H1 (cell line): ENCODE results near the gene OR3A2. TPM values are rescaled to one million over a fixed set of nuclear protein-coding genes. Genes with fewer than 3 reads are reported as not detected.
"Not testable (repeated sequence)": the region's sequence is repeated elsewhere in the genome, so short reads cannot be mapped to it uniquely, and the experiment has no call there.

Experiments used
- CTCF ChIA-PET: fragments of 300-600 bp; sonication (Branson Sonifier 250); formaldehyde crosslinking; loops from one replicate; lab custom pipeline; 2021; ENCODE audit not compliant: partially characterized antibody; lab: Charles Lee
- POLR2A ChIA-PET: fragments of 300-600 bp; sonication (Branson Sonifier 250); formaldehyde crosslinking; loops from one replicate; lab custom pipeline; 2021; ENCODE audit warnings: inconsistent platforms; ENCODE audit not compliant: partially characterized antibody; lab: Charles Lee
- DNase-seq, 2 experiments: peaks; one replicate each; pipeline versions ENCODE4 v3.0.0 to v3.0.0-alpha.2; 2010 to 2022; ENCODE audit warnings: low spot score in 2 of 2, low read depth in 1 of 2, mixed read lengths in 1 of 2
- FAIRE-seq: peaks from 2 replicates; lab custom pipeline; 2011; peaks lifted over from hg19 to GRCh38; lab: Jason Lieb, UNC
- H2AFZ ChIP-seq: 2 replicates; pipeline ENCODE4 v1.8.1; 2012; ENCODE audit warnings: low read length, inconsistent platforms
- H2AK5ac ChIP-seq: 2 replicates; pipeline ENCODE4 v1.6.1; 2013; ENCODE audit warnings: low read depth, low read length
- H2BK120ac ChIP-seq: replicated peaks from 2 replicates; pipeline ENCODE3; 2013; ENCODE audit warnings: low read depth, low read length, inconsistent platforms
- H2BK12ac ChIP-seq: 2 replicates; pipeline ENCODE4 v1.6.1; 2013; ENCODE audit warnings: low read depth, low read length
- H2BK15ac ChIP-seq: 2 replicates; pipeline ENCODE4 v1.6.1; 2013; ENCODE audit warnings: low read length
- H2BK20ac ChIP-seq: 2 replicates; pipeline ENCODE4 v1.6.1; 2013; ENCODE audit warnings: low read length
- H2BK5ac ChIP-seq: 2 replicates; pipeline ENCODE4 v1.6.1; 2013; ENCODE audit warnings: low read depth, low read length
- H3K14ac ChIP-seq: 2 replicates; pipeline ENCODE4 v1.6.1; 2013; ENCODE audit warnings: inconsistent platforms; ENCODE audit not compliant: insufficient read length
- H3K18ac ChIP-seq: 2 replicates; pipeline ENCODE4 v1.6.1; 2013; ENCODE audit warnings: low read length; ENCODE audit errors: extremely low read depth
- H3K23ac ChIP-seq: 2 replicates; pipeline ENCODE4 v1.6.1; 2013; ENCODE audit warnings: inconsistent platforms; ENCODE audit not compliant: insufficient read length
- H3K23me2 ChIP-seq: 2 replicates; pipeline ENCODE4 v1.6.1; 2013; ENCODE audit warnings: low read depth, low read length
- H3K27ac ChIP-seq: 2 replicates; pipeline ENCODE4 v1.6.1; 2011; ENCODE audit warnings: low read depth, low read length, inconsistent platforms
- H3K27me3 ChIP-seq, 4 experiments: replicated peaks in 1 of 4; 1 replicate in 1 of 4; 2 replicates in 3 of 4; pipeline versions ENCODE4 v1.6.1 to v1.8.1; 2011 to 2013; ENCODE audit warnings: low read length in 3 of 4, mild to moderate bottlenecking in 3 of 4, inconsistent platforms in 2 of 4, mixed read lengths in 2 of 4, moderate library complexity in 1 of 4; ENCODE audit not compliant: control insufficient read depth in 3 of 4, insufficient read depth in 3 of 4; ENCODE audit errors: extremely low read depth in 1 of 4
- H3K36me3 ChIP-seq, 4 experiments: 2 replicates each; pipeline versions ENCODE4 v1.6.1 to v1.8.1; 2011 to 2013; ENCODE audit warnings: mild to moderate bottlenecking in 4 of 4, low read length in 3 of 4, moderate library complexity in 2 of 4, control low read depth in 1 of 4, inconsistent platforms in 1 of 4; ENCODE audit not compliant: insufficient read depth in 4 of 4, control insufficient read depth in 2 of 4
- H3K4ac ChIP-seq: replicated peaks from 2 replicates; pipeline ENCODE3; 2013; ENCODE audit warnings: low read length, low read depth, mixed read lengths, inconsistent platforms; ENCODE audit not compliant: insufficient read length
- H3K4me1 ChIP-seq, 4 experiments: replicated peaks in 1 of 4; 1 replicate in 1 of 4; 2 replicates in 3 of 4; pipeline versions ENCODE4 v1.6.1 to v1.8.1; 2011 to 2013; ENCODE audit warnings: low read length in 3 of 4, inconsistent platforms in 2 of 4, mixed read lengths in 1 of 4; ENCODE audit not compliant: insufficient read depth in 4 of 4, control insufficient read depth in 3 of 4
- H3K4me2 ChIP-seq, 2 experiments: 2 replicates each; pipeline versions ENCODE4 v1.6.1 to v1.8.1; 2011 to 2013; ENCODE audit warnings: low read depth in 2 of 2, low read length in 2 of 2, control low read depth in 1 of 2, inconsistent platforms in 1 of 2, mild to moderate bottlenecking in 1 of 2; ENCODE audit not compliant: insufficient read depth in 1 of 2
- H3K4me3 ChIP-seq, 4 experiments: fragments of 200-600, 300-600 bp in 1 of 4; sonication (generic), shearing (Covaris generic), sonication (Bioruptor Twin) in 1 of 4; 2 replicates each; pipeline versions ENCODE4 v1.5.1 to v1.8.1; 2011 to 2016; ENCODE audit warnings: low read length in 4 of 4, low read depth in 3 of 4, control low read depth in 2 of 4, inconsistent platforms in 2 of 4, mild to moderate bottlenecking in 2 of 4, mixed read lengths in 1 of 4, moderate library complexity in 1 of 4; ENCODE audit not compliant: insufficient read depth in 2 of 4; ENCODE audit errors: extremely low read depth in 1 of 4
- H3K56ac ChIP-seq: replicated peaks from 2 replicates; pipeline ENCODE3; 2013; ENCODE audit warnings: low read depth, mild to moderate bottlenecking, mixed read lengths, low read length, inconsistent platforms; ENCODE audit not compliant: insufficient read length
- H3K79me1 ChIP-seq: 2 replicates; pipeline ENCODE4 v1.6.1; 2013; ENCODE audit warnings: low read depth, low read length, control low read depth
- H3K79me2 ChIP-seq, 2 experiments: 2 replicates each; pipeline versions ENCODE4 v1.6.1 to v1.8.1; 2012 to 2013; ENCODE audit warnings: low read length in 2 of 2, mild to moderate bottlenecking in 2 of 2, inconsistent platforms in 1 of 2; ENCODE audit not compliant: insufficient read depth in 2 of 2, control insufficient read depth in 1 of 2
- H3K9ac ChIP-seq, 4 experiments: replicated peaks in 1 of 4; 1 replicate in 1 of 4; 2 replicates in 3 of 4; pipeline versions ENCODE4 v1.6.1 to v1.8.1; 2011 to 2013; ENCODE audit warnings: low read depth in 3 of 4, low read length in 3 of 4, control low read depth in 2 of 4, mild to moderate bottlenecking in 2 of 4, moderate library complexity in 2 of 4, inconsistent platforms in 1 of 4; ENCODE audit errors: extremely low read depth in 1 of 4
- H3K9me3 ChIP-seq, 2 experiments: 2 replicates each; pipeline versions ENCODE4 v1.6.1 to v1.8.1; 2012 to 2013; ENCODE audit warnings: mild to moderate bottlenecking in 2 of 2, moderate library complexity in 2 of 2, control low read depth in 1 of 2, inconsistent platforms in 1 of 2, low read depth in 1 of 2, low read length in 1 of 2, mixed read lengths in 1 of 2; ENCODE audit not compliant: insufficient read depth in 2 of 2
- H4K20me1 ChIP-seq, 2 experiments: replicated peaks in 1 of 2; 2 replicates each; pipeline versions ENCODE3 to v1.8.1; 2011 to 2013; ENCODE audit warnings: inconsistent platforms in 2 of 2, low read length in 2 of 2, mild to moderate bottlenecking in 1 of 2; ENCODE audit not compliant: insufficient read depth in 2 of 2, control insufficient read depth in 1 of 2
- H4K5ac ChIP-seq: 2 replicates; pipeline ENCODE4 v1.6.1; 2013; ENCODE audit warnings: low read length, low read depth, mixed read lengths, inconsistent platforms; ENCODE audit not compliant: insufficient read length
- H4K8ac ChIP-seq: 2 replicates; pipeline ENCODE4 v1.8.0; 2013; ENCODE audit warnings: mild to moderate bottlenecking, moderate library complexity, low read length, inconsistent platforms; ENCODE audit not compliant: insufficient read depth; ENCODE audit errors: extremely low read depth
- H4K91ac ChIP-seq: replicated peaks from 2 replicates; pipeline ENCODE3; 2013; ENCODE audit warnings: low read length, mixed read lengths, inconsistent platforms; ENCODE audit not compliant: insufficient read length
- WGBS, 2 experiments: shearing (Covaris generic) in 1 of 2; methylation state at CpG; one replicate each; pipeline versions ENCODE4 v1.1.6 to v1.1.7; 2013 to 2015; ENCODE audit warnings: low lambda C conversion rate in 2 of 2, mixed read lengths in 2 of 2, inconsistent platforms in 1 of 2, low coverage in 1 of 2, missing lambda C conversion rate in 1 of 2; ENCODE audit not compliant: insufficient replicate concordance in 2 of 2, insufficient coverage in 1 of 2, insufficient read length in 1 of 2; ENCODE audit errors: extremely low coverage in 1 of 2, missing lambda C conversion rate in 1 of 2; 5-methylcytosine and 5-hydroxymethylcytosine counted together
- polyA plus RNA-seq, 7 experiments: library from polyadenylated mRNA; depleted of rRNA in 3 of 7; stranded (reverse) in 5 of 7; unstranded in 2 of 7; fragments of >200 nt in 5 of 7; fragments of 200-250 nt in 2 of 7; gene quantifications; 1 replicate in 5 of 7; 2 replicates in 1 of 7; 4 replicates in 1 of 7; pipeline versions ENCODE4 v1.2.1 to v1.2.3, GENCODE V29; 2011 to 2013; ENCODE audit warnings: missing spikeins in 2 of 7, mixed read lengths in 2 of 7
- total RNA-seq: library from RNA; stranded (reverse); fragmentation: NEBNext Ultra II Directional; extraction: Animal tissue kit (Norgen Biotek cat#: 25700); gene quantifications from 2 replicates; pipeline ENCODE4 v1.2.1, GENCODE V29; 2021

The OR3A2 gene
- total and polyA plus RNA-seq, 2 of the 8 experiments (the other 6 are each of a cell fraction or from before 2014, with no cell fraction given) = not detected

GRCh38 chr17:3397801-3398200 is 11.7 kb upstream of the OR3A2 start:
- H3K4me1 ChIP-seq, H3K56ac ChIP-seq, H2BK120ac ChIP-seq, H3K79me1 ChIP-seq, POLR2A ChIA-PET, H4K20me1 ChIP-seq, H3K4me3 ChIP-seq, H3K36me3 ChIP-seq, H3K79me2 ChIP-seq, H3K9ac ChIP-seq, H2BK12ac ChIP-seq, H2AK5ac ChIP-seq, H4K8ac ChIP-seq, H3K18ac ChIP-seq, H3K27ac ChIP-seq, H3K23ac ChIP-seq, CTCF ChIA-PET, H2AFZ ChIP-seq, H3K4me2 ChIP-seq, H4K91ac ChIP-seq, H3K4ac ChIP-seq, H4K5ac ChIP-seq, H3K14ac ChIP-seq, H2BK5ac ChIP-seq, H2BK15ac ChIP-seq, H3K23me2 ChIP-seq, H2BK20ac ChIP-seq, H3K27me3 ChIP-seq: not testable (repeated sequence)
- DNase-seq (peak in 1 of 2 experiments; percentile 56), FAIRE-seq (peak; percentile 89)
- 67% methylated on average over 7 of the region's 7 CpGs; no CpG with 5 or more reads in 1 of the 2 experiments for WGBS, 2 experiments
- peaks cover 13 to 40% of the 10 kb centered on the region in 2 experiments for H3K9me3 ChIP-seq
